ENCODE data around the gene TERB2. TPM values are rescaled to one million over a fixed set of nuclear protein-coding genes. Genes with fewer than 3 reads are reported as not detected.
"Not testable (repeated sequence)": the region's sequence is repeated elsewhere in the genome, so short reads cannot be mapped to it uniquely, and the experiment has no call there.

The TERB2 gene
- total RNA-seq, 4 donors from 2014 or later = not detected

DNA sequence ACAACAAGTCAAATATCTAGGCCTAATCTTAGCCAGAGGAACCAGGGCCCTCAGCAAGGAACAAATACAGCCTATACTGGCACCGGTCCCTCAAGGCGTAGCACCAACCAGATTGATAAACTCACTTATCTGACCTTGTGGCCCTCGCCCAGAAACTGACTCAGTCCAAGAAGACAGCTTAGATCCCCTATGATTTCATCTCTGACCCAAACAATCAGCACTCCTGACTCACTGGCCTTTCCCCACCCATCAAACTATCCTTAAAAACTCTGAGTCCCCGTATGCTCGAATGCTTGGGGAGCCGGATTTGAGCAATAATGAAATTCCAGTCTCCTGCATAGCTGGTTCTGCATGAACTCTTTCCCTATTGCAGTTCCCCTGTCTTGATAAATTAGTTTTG lies 64.9 kb downstream of the TERB2 start:
- no peaks in the 10 kb centered on the region for H3K4me1 ChIP-seq
- DNase-seq = no peak
- H3K4me3 ChIP-seq = no peak overlapping the region
- H3K27me3 ChIP-seq = no peaks in the 10 kb centered on the region
- intact Hi-C loops (cut with DNase I; ENCODE audit: low total_unique reads) = loop anchor here (10.0 kb wide), 1 partner anchor 167 kb away; no protein-coding TSS in a partner anchor
- no peak overlapping the region for H3K27ac ChIP-seq
- H3K36me3 ChIP-seq = no peaks in the 10 kb centered on the region
- TF ChIP-seq, protein P1, sequence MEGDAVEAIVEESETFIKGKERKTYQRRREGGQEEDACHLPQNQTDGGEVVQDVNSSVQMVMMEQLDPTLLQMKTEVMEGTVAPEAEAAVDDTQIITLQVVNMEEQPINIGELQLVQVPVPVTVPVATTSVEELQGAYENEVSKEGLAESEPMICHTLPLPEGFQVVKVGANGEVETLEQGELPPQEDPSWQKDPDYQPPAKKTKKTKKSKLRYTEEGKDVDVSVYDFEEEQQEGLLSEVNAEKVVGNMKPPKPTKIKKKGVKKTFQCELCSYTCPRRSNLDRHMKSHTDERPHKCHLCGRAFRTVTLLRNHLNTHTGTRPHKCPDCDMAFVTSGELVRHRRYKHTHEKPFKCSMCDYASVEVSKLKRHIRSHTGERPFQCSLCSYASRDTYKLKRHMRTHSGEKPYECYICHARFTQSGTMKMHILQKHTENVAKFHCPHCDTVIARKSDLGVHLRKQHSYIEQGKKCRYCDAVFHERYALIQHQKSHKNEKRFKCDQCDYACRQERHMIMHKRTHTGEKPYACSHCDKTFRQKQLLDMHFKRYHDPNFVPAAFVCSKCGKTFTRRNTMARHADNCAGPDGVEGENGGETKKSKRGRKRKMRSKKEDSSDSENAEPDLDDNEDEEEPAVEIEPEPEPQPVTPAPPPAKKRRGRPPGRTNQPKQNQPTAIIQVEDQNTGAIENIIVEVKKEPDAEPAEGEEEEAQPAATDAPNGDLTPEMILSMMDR (IDR thresholded peaks at IDR 0.05) = no peak
- no peak for TF ChIP-seq POLR2A (IDR thresholded peaks at IDR 0.05)
- no peaks in the 10 kb centered on the region for H3K9me3 ChIP-seq

DNA sequence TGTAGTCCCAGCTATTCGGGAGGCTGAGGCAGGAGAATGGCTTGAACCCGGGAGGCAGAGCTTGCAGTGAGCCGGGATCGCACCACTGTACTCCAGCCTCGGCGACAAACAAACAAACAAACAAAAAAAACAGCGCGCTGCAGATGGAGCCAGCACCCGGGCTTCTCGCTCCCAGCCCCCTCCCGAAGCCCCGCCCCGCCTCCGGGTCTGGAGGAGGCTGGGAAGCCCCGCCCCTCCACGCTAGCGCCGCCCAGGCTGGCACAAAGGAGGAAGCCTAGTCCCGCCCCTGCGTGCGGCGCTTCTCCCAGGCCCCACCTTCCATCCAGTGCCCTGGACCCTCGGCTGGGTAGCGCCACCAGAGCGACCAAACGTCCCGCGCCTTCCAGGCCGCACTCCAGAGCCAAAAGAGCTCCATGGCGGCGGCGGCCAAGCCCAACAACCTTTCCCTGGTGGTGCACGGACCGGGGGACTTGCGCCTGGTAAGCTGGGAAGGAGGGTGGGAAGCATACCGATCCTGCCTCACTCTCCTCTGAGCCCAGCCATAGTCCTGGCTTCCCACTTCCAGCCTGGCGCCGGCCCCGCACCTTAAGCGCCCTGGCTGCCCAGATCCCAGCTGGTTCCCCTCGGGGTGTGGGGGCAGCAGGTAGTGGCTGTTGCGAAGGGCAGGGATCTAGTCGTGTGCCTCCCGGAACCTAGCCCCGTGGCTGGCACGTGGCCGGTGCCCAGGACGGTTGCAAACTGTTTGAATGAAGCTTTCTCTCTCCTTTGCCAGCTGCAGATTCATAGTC lies 66.6 kb downstream of the TERB2 start, which contains the start of gene SORD:
TSS of gene SORD (plus strand) at position 325 of the 788 bp plus-strand sequence. CDS start at position 414, 89 bp downstream.
- TF ChIP-seq POLR2A (IDR thresholded peaks at IDR 0.05) = peak in 1 of 2 donors; percentile 50
- TF ChIP-seq, protein P1 (IDR thresholded peaks at IDR 0.05) = no peak
- DNase-seq = peak; percentile 86 to 91
- H3K9me3 ChIP-seq = no peaks in the 10 kb centered on the region
- intact Hi-C loops (cut with DNase I; ENCODE audit: low total_unique reads) = loop anchor here (10.0 kb wide), 1 partner anchor 168 kb away; no protein-coding TSS in a partner anchor
- H3K4me3 ChIP-seq = peak within 1 kb of the TSS; percentile 57 to 75
- peak within 1 kb of the TSS; percentile 37 to 74 for H3K27ac ChIP-seq
- H3K27me3 ChIP-seq = no peaks in the 10 kb centered on the region
- no peaks in the 10 kb centered on the region for H3K36me3 ChIP-seq
- H3K4me1 ChIP-seq = no peaks in the 10 kb centered on the region

DNA sequence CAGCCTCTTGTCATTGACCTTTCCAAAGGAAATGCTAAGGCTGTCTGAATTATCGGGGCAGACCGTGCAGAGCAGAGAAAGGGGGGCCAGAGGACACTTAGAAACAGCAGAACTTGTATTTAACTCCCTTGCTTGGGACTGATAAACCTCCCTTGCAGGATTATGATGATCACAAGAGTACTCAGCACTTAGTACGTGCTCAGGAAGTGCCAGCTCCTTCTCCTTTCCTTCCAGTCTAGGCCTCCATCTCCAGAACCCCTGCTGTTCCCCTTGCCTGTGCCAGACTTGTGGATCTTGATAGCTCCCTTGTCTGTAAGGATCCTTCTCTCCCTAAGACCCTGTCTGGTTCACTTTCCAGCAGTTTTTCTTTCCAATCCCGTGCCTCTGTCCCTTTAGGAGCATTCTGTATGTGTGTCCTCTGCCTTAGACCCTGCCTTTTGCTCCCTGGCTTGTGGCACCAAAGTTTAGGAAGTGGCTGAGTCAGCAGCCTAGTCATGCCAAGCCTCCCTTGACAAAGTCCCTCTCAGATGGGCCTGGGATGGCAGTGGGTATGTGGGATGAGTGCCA lies 67.3 kb downstream of the TERB2 start:
- Histone ChIP-seq H3K27me3 (no peaks in the 10 kb centered on the region), H3K36me3 (no peaks in the 10 kb centered on the region), H3K27ac (peak overlapping the region; percentile 37 to 74), H3K4me3 (peak overlapping the region; percentile 57 to 75), H3K9me3 (no peaks in the 10 kb centered on the region), H3K4me1 (no peaks in the 10 kb centered on the region)
- no peak for DNase-seq
- intact Hi-C loops (cut with DNase I; ENCODE audit: low total_unique reads) = loop anchor here (10.0 kb wide), 1 partner anchor 169 kb away; no protein-coding TSS in a partner anchor
- no peak for TF ChIP-seq POLR2A (IDR thresholded peaks at IDR 0.05)
- TF ChIP-seq, protein P1 (IDR thresholded peaks at IDR 0.05) = no peak

DNA sequence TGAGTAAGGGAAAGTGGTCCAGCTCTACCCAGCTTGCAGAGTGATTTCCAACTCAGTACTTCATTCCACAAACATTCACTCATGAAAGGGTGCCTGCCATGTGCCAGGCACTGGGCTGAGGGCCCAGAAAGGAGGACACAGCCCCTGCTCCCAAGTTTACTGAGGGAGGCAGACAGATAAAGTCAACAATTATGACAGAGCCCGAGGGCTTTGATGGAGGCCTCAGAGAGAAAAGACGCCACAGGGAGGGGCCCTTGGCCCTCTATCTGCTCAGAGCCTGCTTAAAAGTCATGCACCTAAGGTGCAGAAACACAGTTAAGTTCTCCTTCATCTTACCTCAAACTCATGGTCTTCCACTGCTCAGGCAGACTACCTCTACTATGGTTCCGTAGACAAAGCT lies 68.2 kb downstream of the TERB2 start:
- H3K27ac ChIP-seq, DNase-seq: not testable (repeated sequence)
- intact Hi-C loops (cut with DNase I; ENCODE audit: low total_unique reads) = loop anchor here (10.0 kb wide), 1 partner anchor 170 kb away; no protein-coding TSS in a partner anchor

DNA sequence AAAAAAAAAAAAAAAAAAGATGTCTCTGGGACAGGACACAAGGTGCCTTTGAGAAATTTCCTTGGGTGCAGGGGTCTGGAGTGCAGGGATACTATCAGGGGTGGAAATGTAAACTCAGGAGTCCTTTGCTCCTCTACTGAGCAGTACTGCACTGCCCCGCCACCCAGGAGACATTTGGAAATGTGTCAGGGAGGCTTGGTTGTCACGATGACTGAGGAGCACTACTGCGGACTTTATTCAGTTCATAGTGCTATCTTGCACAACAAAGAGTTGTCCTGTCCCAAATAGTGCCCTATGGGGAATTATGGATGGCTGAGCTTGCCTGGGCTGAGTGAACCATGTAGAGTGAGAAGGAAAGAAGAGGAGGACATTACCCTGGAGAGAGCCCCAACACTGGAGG lies 69.1 kb downstream of the TERB2 start:
- intact Hi-C loops (cut with DNase I; ENCODE audit: low total_unique reads) = loop anchor here (10.0 kb wide), 1 partner anchor 171 kb away; no protein-coding TSS in a partner anchor
- not testable (repeated sequence) for H3K27me3 ChIP-seq, H3K27ac ChIP-seq, DNase-seq, H3K9me3 ChIP-seq, H3K4me3 ChIP-seq, H3K36me3 ChIP-seq, H3K4me1 ChIP-seq

More for the DNA sequence above, 68.2 kb downstream of the TERB2 start:
- not testable (repeated sequence) for H3K4me3 ChIP-seq, H3K36me3 ChIP-seq, H3K4me1 ChIP-seq, H3K9me3 ChIP-seq, H3K27me3 ChIP-seq

DNA sequence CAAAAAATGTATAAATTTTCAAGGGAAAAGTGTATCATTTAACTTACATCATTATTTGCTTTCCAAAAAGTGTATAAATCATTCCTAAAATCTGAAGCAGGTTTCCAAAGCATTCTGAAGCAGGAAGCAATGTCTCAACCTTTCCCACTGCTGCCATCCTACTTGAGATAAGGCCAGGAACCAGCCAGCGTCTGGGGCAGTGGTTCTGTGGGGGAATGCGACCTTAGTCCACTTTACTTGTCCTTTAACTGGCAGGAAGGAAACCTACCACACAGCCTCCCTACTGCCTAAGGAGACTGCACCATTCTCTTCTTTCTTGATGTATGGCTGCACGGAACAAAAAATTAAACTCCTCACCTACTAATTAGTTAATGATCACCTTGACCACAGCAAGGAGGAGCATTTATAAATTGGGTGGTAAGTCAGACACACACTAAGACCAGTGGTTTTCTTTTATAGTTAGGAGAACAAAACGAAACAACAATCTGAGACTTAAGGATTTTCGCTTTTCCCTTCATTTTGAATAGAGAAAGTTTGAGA lies 70.2 kb downstream of the TERB2 start:
- no peak overlapping the region for H3K4me3 ChIP-seq
- DNase-seq = no peak
- no peaks in the 10 kb centered on the region for H3K9me3 ChIP-seq
- no peak overlapping the region for H3K27ac ChIP-seq
- TF ChIP-seq, protein P1 (IDR thresholded peaks at IDR 0.05) = no peak
- TF ChIP-seq POLR2A (IDR thresholded peaks at IDR 0.05) = no peak
- intact Hi-C loops (cut with DNase I; ENCODE audit: low total_unique reads) = loop anchor here (10.0 kb wide), 1 partner anchor 172 kb away; no protein-coding TSS in a partner anchor
- no peaks in the 10 kb centered on the region for H3K4me1 ChIP-seq
- H3K27me3 ChIP-seq = no peaks in the 10 kb centered on the region
- no peaks in the 10 kb centered on the region for H3K36me3 ChIP-seq

Measured in uterus (tissue), 4 donors.